Upper lobe of left lung (tissue), 6 donors: ENCODE data around the gene DARS1. TPM values are rescaled to one million over a fixed set of nuclear protein-coding genes. Genes with fewer than 3 reads are reported as not detected.

ENCODE experiments used
- ATAC-seq, 2 donors: fragments of 200-7000 bp; cut with Tn5 transposase; one replicate each; pipeline ENCODE4 v1.9.1; 2022; ENCODE audit warnings: mild to moderate bottlenecking in 2 of 2, moderate library complexity in 2 of 2; ENCODE audit not compliant: low FRiP score in 2 of 2
- DNase-seq, 2 donors: peaks; one replicate each; pipeline ENCODE4 v3.0.0-alpha.2; 2019 to 2020
- H3K27ac ChIP-seq, 4 donors: fragments of 200-600 bp; sonication (generic); one replicate each; pipeline ENCODE4 v1.5.1; 2016 to 2019
- H3K27me3 ChIP-seq, 4 donors: fragments of 200-600 bp; sonication (generic); one replicate each; pipeline ENCODE4 v1.5.1; 2017 to 2019
- H3K36me3 ChIP-seq, 4 donors: fragments of 200-600 bp; sonication (generic); one replicate each; pipeline ENCODE4 v1.5.1; 2016 to 2019
- H3K4me1 ChIP-seq, 4 donors: fragments of 200-600 bp; sonication (generic); one replicate each; pipeline ENCODE4 v1.5.1; 2018 to 2019
- H3K4me3 ChIP-seq, 4 donors: fragments of 200-600 bp; sonication (generic); one replicate each; pipeline ENCODE4 v1.5.1; 2017 to 2019; ENCODE audit warnings: mild to moderate bottlenecking in 2 of 4, moderate library complexity in 1 of 4
- H3K9me3 ChIP-seq, 4 donors: fragments of 200-600 bp; sonication (generic); one replicate each; pipeline ENCODE4 v1.5.1; 2018 to 2019
- EP300 ChIP-seq, 4 donors: sonication (generic); formaldehyde crosslinking; IDR thresholded peaks; one replicate each; pipeline ENCODE4 v1.5.1; 2017; ENCODE audit warnings: antibody characterized with exemption in 4 of 4, control low read depth in 2 of 4
- POLR2A ChIP-seq, 4 donors: fragments of 450-650 bp; IDR thresholded peaks; one replicate each; pipeline ENCODE4 v1.5.1; 2016 to 2017; ENCODE audit warnings: antibody characterized with exemption in 4 of 4, mild to moderate bottlenecking in 2 of 4
- POLR2AphosphoS5 ChIP-seq, 2 donors: sonication (generic); formaldehyde crosslinking; IDR thresholded peaks; one replicate each; pipeline ENCODE4 v1.5.1; 2017; ENCODE audit warnings: antibody characterized with exemption in 2 of 2
- WGBS, 2 donors: methylation state at CpG; one replicate each; pipeline ENCODE4 v1.1.5; 2017 to 2018; 5-methylcytosine and 5-hydroxymethylcytosine counted together
- total RNA-seq, 6 donors: library from RNA; depleted of rRNA in 4 of 6; stranded (reverse); fragments of >200 nt in 4 of 6; gene quantifications; one replicate each; pipeline versions ENCODE4 v1.1.0 to v1.2.1, GENCODE V29; 2016 to 2021
- TF ChIP-seq, protein P1 (sequence below), 6 experiments: fragments of 450-650 bp in 4 of 6; fragments of 200-600 bp in 2 of 6; sonication (generic) in 2 of 6; IDR thresholded peaks; one replicate each; pipeline ENCODE4 v1.5.1; 2016 to 2019; ENCODE audit warnings: antibody characterized with exemption in 6 of 6
- donor health status: DM: no; HTN: no; CAD: no; lungs with moderate emphysema.
- donor health status: DM: no; HTN: yes; CAD: no; lungs with severe emphysema.

The DARS1 gene
- total RNA-seq, 6 donors from 2014 or later, result 38.5 to 68.1 (median 51.9) TPM

DNA sequence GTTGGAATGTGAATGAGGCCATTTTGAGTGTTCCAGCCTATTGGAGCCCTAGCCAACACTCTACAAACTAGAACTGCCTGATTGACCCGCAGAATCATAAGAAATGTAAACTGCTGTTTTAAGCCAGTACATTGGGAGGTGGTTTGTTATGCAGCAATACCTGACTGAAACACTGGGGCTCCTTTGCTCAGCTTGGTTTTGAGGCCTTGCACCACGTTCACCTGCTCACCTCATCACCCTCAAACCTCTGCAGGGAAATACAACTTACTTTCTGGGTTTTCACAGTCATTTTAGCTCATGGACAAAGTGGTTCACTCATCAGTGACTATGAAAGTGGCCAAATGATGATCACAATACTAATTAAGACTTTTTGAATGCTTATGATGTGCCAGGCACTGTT lies 10.9 kb upstream of the DARS1 start:
- TF ChIP-seq EP300 (IDR thresholded peaks at IDR 0.05), result no peak
- TF ChIP-seq POLR2AphosphoS5 (IDR thresholded peaks at IDR 0.05), result no peak
- TF ChIP-seq, protein P1, sequence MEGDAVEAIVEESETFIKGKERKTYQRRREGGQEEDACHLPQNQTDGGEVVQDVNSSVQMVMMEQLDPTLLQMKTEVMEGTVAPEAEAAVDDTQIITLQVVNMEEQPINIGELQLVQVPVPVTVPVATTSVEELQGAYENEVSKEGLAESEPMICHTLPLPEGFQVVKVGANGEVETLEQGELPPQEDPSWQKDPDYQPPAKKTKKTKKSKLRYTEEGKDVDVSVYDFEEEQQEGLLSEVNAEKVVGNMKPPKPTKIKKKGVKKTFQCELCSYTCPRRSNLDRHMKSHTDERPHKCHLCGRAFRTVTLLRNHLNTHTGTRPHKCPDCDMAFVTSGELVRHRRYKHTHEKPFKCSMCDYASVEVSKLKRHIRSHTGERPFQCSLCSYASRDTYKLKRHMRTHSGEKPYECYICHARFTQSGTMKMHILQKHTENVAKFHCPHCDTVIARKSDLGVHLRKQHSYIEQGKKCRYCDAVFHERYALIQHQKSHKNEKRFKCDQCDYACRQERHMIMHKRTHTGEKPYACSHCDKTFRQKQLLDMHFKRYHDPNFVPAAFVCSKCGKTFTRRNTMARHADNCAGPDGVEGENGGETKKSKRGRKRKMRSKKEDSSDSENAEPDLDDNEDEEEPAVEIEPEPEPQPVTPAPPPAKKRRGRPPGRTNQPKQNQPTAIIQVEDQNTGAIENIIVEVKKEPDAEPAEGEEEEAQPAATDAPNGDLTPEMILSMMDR (IDR thresholded peaks at IDR 0.05), result no peak
- TF ChIP-seq POLR2A (IDR thresholded peaks at IDR 0.05), result no peak
- no peaks in the 10 kb centered on the region for H3K36me3 ChIP-seq
- ATAC-seq (no peak), DNase-seq (no peak)
- no peak overlapping the region for H3K27ac ChIP-seq
- WGBS, 2 donors, result 92 to 100% methylated on average over 2 of the region's 2 CpGs
- no peaks in the 10 kb centered on the region for H3K9me3 ChIP-seq
- H3K4me3 ChIP-seq, result no peak overlapping the region
- H3K27me3 ChIP-seq, result no peaks in the 10 kb centered on the region
- peaks cover 0 to 8% (median 0%) of the 10 kb centered on the region in 4 donors for H3K4me1 ChIP-seq

DNA sequence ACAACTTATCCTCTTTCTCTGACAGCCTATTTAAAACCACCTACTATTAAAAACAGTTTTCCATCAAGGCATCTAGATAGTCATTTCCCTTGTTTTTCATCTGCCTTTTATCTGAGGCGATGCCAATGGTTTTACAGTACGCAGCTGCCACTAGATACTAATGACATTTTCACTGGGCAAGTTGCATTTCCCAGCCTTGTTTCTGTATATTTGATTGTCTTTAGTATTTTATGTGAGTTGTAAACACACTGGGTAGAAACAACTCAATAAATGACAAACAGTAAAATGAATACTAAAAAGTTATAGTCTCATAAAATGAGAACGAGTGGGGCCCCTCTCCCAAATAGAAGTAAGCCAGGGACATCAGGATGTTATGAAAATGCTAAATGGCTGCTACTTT lies 8.9 kb upstream of the DARS1 start:
- 61 to 65% methylated on average over 3 of the region's 3 CpGs for WGBS, 2 donors
- TF ChIP-seq POLR2AphosphoS5 (IDR thresholded peaks at IDR 0.05) (no peak), EP300 (IDR thresholded peaks at IDR 0.05) (no peak), POLR2A (IDR thresholded peaks at IDR 0.05) (no peak)
- TF ChIP-seq, protein P1 (IDR thresholded peaks at IDR 0.05), result no peak
- Histone ChIP-seq H3K36me3 (no peaks in the 10 kb centered on the region), H3K27ac (no peak overlapping the region), H3K4me1 (no peaks in the 10 kb centered on the region), H3K9me3 (no peaks in the 10 kb centered on the region), H3K27me3 (no peaks in the 10 kb centered on the region), H3K4me3 (no peak overlapping the region)
- ATAC-seq, result no peak
- no peak for DNase-seq

DNA sequence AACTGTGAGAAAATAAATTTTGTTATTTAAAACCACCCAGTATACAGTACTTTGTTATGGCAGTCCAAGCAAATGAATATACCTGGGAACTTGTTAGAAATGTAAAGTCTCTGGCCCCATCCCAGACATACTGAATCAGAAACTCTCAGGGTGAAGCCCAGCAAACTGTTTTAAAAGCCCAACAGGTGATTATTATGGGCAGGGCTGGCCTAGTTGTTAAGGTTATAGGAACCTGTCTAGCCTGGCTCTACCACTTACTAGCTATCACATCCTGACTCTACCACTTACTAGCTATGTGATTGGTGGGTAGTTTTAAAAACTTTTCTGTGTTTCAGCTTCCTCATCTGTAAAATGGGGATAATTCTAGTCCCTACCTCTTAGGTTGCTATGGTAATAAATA lies 8.0 kb upstream of the DARS1 start:
- no peak overlapping the region for H3K27ac ChIP-seq
- no peaks in the 10 kb centered on the region for H3K36me3 ChIP-seq
- no peak overlapping the region for H3K4me3 ChIP-seq
- H3K27me3 ChIP-seq, result no peaks in the 10 kb centered on the region
- no peaks in the 10 kb centered on the region for H3K9me3 ChIP-seq
- TF ChIP-seq POLR2A (IDR thresholded peaks at IDR 0.05) (no peak), POLR2AphosphoS5 (IDR thresholded peaks at IDR 0.05) (no peak), EP300 (IDR thresholded peaks at IDR 0.05) (no peak)
- TF ChIP-seq, protein P1 (IDR thresholded peaks at IDR 0.05), result no peak
- ATAC-seq, result no peak
- no peak for DNase-seq
- H3K4me1 ChIP-seq, result no peaks in the 10 kb centered on the region

DNA sequence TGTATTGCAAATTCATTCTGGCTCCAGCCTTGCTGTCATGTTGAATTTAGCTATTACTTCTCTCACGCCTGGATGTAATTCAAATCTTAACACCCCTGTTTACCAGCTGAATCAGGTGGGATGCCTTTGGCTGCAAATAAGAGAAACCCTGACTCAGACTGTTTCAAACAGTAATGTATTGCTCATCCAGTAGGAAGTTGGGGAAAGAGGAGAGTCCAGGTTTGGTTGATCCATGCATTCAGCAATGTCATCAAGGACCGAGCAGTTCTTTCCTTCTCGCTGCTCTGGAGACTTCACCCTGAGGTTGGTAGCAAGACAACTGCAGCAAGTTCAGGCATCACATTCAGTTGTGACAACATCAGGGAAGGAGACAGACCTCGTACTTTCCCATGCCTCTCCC lies 6.4 kb upstream of the DARS1 start:
- H3K36me3 ChIP-seq, result no peaks in the 10 kb centered on the region
- H3K4me3 ChIP-seq, result no peak overlapping the region
- no peak overlapping the region for H3K27ac ChIP-seq
- no peak for ATAC-seq
- WGBS, 2 donors, result 89 to 97% methylated on average over 4 of the region's 4 CpGs
- H3K4me1 ChIP-seq, result no peaks in the 10 kb centered on the region
- no peaks in the 10 kb centered on the region for H3K27me3 ChIP-seq
- no peaks in the 10 kb centered on the region for H3K9me3 ChIP-seq
- TF ChIP-seq POLR2A (IDR thresholded peaks at IDR 0.05), result no peak
- no peak for TF ChIP-seq EP300 (IDR thresholded peaks at IDR 0.05)
- no peak for TF ChIP-seq POLR2AphosphoS5 (IDR thresholded peaks at IDR 0.05)
- TF ChIP-seq, protein P1 (IDR thresholded peaks at IDR 0.05), result no peak
- no peak for DNase-seq

DNA sequence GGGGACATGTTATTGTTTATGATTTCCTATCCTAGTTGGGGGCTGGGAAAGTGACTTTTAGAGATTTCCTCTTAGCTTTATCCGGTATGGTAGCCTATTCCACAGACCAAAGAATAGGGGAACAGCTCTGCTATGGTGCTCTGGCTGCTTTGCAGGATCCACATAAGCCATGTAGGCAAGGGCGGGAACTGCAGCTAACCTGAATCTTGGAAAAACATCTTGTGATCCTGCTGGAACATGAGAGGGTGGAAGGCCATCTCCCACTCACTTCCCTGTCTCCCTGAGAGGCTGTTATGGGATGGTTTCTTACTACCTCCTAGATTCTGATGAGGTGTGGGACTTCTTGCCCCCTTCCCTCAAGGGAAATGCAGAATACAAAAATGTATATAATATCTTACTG lies 2.0 kb upstream of the DARS1 start:
- Histone ChIP-seq H3K4me1 (peaks cover 13 to 15% (median 14%) of the 10 kb centered on the region in 4 donors), H3K9me3 (no peaks in the 10 kb centered on the region), H3K27me3 (no peaks in the 10 kb centered on the region), H3K36me3 (peaks cover 0 to 4% (median 0%) of the 10 kb centered on the region in 4 donors), H3K27ac (no peak overlapping the region), H3K4me3 (no peak overlapping the region)
- DNase-seq, result no peak
- TF ChIP-seq EP300 (IDR thresholded peaks at IDR 0.05) (no peak), POLR2AphosphoS5 (IDR thresholded peaks at IDR 0.05) (no peak), POLR2A (IDR thresholded peaks at IDR 0.05) (no peak)
- TF ChIP-seq, protein P1 (IDR thresholded peaks at IDR 0.05), result no peak
- WGBS, 2 donors, result 86 to 88% methylated on average over 2 of the region's 2 CpGs
- ATAC-seq, result no peak
